Embryonic facial prominence (tissue), 1 donor: ENCODE results near the gene OR10G3.
A peak's percentile ranks its signal among the peaks of the same experiment; 100 is the strongest.
"Not testable (repeated sequence)": the region's sequence is repeated elsewhere in the genome, so short reads cannot be mapped to it uniquely, and the experiment has no call there.

Experiments used
- DNase-seq: peaks from one replicate; pipeline ENCODE4 v3.0.0-alpha.2; 2016; ENCODE audit errors: extremely low spot score

OR10G3 gene

GRCh38 chr14:21579976-21580375 is at the start of gene OR10G3:
Gene OR10G3 (minus strand): TSS chr14:21580076. CDS start chr14:21570744, 9,332 bp downstream.
- DNase-seq, result no peak

- DNase-seq, result no peak
These were observed 46.8 kb upstream of the OR10G3 start for GRCh38 chr14:21626491-21627230.

- no peak for DNase-seq
These were observed 37.7 kb upstream of the OR10G3 start for GRCh38 chr14:21617614-21618013.

GRCh38 chr14:21614240-21614639 is 34.4 kb upstream of the OR10G3 start:
- no peak for DNase-seq

GRCh38 chr14:21612324-21612723 is 32.4 kb upstream of the OR10G3 start:
- no peak for DNase-seq

GRCh38 chr14:21602181-21602580 is 22.3 kb upstream of the OR10G3 start:
- not testable (repeated sequence) for DNase-seq

- no peak for DNase-seq
These were observed 9.4 kb upstream of the OR10G3 start for GRCh38 chr14:21589317-21589716.

- no peak for DNase-seq
These were observed 4.2 kb downstream of the OR10G3 start for GRCh38 chr14:21575661-21576060.

- DNase-seq, result no peak
These were observed 7.3 kb downstream of the OR10G3 start for GRCh38 chr14:21572604-21573003.

GRCh38 chr14:21558703-21559170 is 21.1 kb downstream of the OR10G3 start:
- DNase-seq, result no peak

- DNase-seq, result peak; percentile 83
These were observed 22.6 kb downstream of the OR10G3 start for GRCh38 chr14:21557084-21557901.

GRCh38 chr14:21556378-21557083 is 23.3 kb downstream of the OR10G3 start:
- no peak for DNase-seq

- no peak for DNase-seq
These were observed 26.6 kb downstream of the OR10G3 start for GRCh38 chr14:21553266-21553665.

GRCh38 chr14:21544588-21544987 is 35.3 kb downstream of the OR10G3 start:
- not testable (repeated sequence) for DNase-seq

GRCh38 chr14:21543963-21544362 is 35.9 kb downstream of the OR10G3 start:
- no peak for DNase-seq

GRCh38 chr14:21543521-21543960 is 36.3 kb downstream of the OR10G3 start:
- DNase-seq, result no peak

GRCh38 chr14:21541413-21542074 is 38.3 kb downstream of the OR10G3 start:
- DNase-seq, result no peak

GRCh38 chr14:21539189-21539940 is 40.5 kb downstream of the OR10G3 start:
- DNase-seq, result no peak

- DNase-seq, result no peak
These were observed 42.8 kb downstream of the OR10G3 start for GRCh38 chr14:21537090-21537424.

- no peak for DNase-seq
These were observed 43.3 kb downstream of the OR10G3 start for GRCh38 chr14:21536418-21537089.
